ENCODE data around the gene SHISA5.
"Not testable (repeated sequence)": the region's sequence is repeated elsewhere in the genome, so short reads cannot be mapped to it uniquely, and the experiment has no call there.

GRCh38 chr3:48530701-48531100 is 26.7 kb upstream of the SHISA5 start:
- TF ChIP-seq POLR2A (IDR thresholded peaks at IDR 0.05); CTCF (IDR thresholded peaks at IDR 0.05 in 4 of 5, conservative IDR thresholded peaks at IDR 0.05 in 1 of 5): not testable (repeated sequence)

Data from gastrocnemius medialis (tissue), 4 donors.